Endothelial cell of umbilical vein (primary cell): ENCODE results near the gene EFHD2. TPM values are rescaled to one million over a fixed set of nuclear protein-coding genes. Genes with fewer than 3 reads are reported as not detected.
A peak's percentile ranks its signal among the peaks of the same experiment; 100 is the strongest.

Experiments
- BruUV-seq: library from RNA; stranded (reverse); fragments of 400-500 nt; replicated peaks from 2 replicates; lab custom pipeline; 2021; lab: Mats Ljungman, UMichigan
- CTCF ChIA-PET: fragments of 300-600, 350-600 bp; sonication (Branson Sonifier 250); formaldehyde crosslinking; loops from one replicate; lab custom pipeline; 2021; ENCODE audit warnings: antibody characterized with exemption, inconsistent platforms; lab: Charles Lee
- POLR2A ChIA-PET: fragments of 300-600, 350-600 bp; sonication (Branson Sonifier 250); formaldehyde crosslinking; loops from one replicate; lab custom pipeline; 2021; ENCODE audit warnings: antibody characterized with exemption, inconsistent platforms; lab: Charles Lee
- DNase-seq: peaks from one replicate; pipeline ENCODE4 v3.0.0-alpha.2; 2011; ENCODE audit warnings: low read depth, low spot score
- FAIRE-seq: peaks from 2 replicates; lab custom pipeline; 2011; peaks lifted over from hg19 to GRCh38; lab: Jason Lieb, UNC
- H2AFZ ChIP-seq: 2 replicates; pipeline ENCODE4 v1.6.0; 2012; ENCODE audit warnings: low read depth, low read length, control low read depth, inconsistent platforms
- H3K27ac ChIP-seq: 2 replicates; pipeline ENCODE4 v1.5.1; 2011; ENCODE audit warnings: low read depth, mild to moderate bottlenecking, control low read depth, low read length, moderate library complexity; ENCODE audit not compliant: insufficient read depth
- H3K27me3 ChIP-seq, 2 experiments: 2 replicates each; pipeline versions ENCODE4 v1.6.0 to v1.6.1; 2011; ENCODE audit warnings: low read length in 2 of 2, mixed read lengths in 1 of 2; ENCODE audit not compliant: control insufficient read depth in 2 of 2, insufficient read depth in 2 of 2
- H3K36me3 ChIP-seq, 2 experiments: 2 replicates in 1 of 2; 3 replicates in 1 of 2; pipeline ENCODE4 v1.5.1; 2011; ENCODE audit warnings: low read length in 2 of 2, mild to moderate bottlenecking in 1 of 2, moderate library complexity in 1 of 2; ENCODE audit not compliant: control insufficient read depth in 2 of 2, insufficient read depth in 2 of 2; ENCODE audit errors: extremely low read depth in 1 of 2
- H3K4me1 ChIP-seq: 3 replicates; pipeline ENCODE4 v1.5.1; 2011; ENCODE audit warnings: mild to moderate bottlenecking, low read length; ENCODE audit not compliant: control insufficient read depth, insufficient read depth; ENCODE audit errors: extremely low read depth
- H3K4me2 ChIP-seq: 2 replicates; pipeline ENCODE4 v1.6.1; 2011; ENCODE audit warnings: low read length, control low read depth, mixed read lengths; ENCODE audit not compliant: insufficient read depth
- H3K4me3 ChIP-seq, 3 experiments: fragments of 200-600 bp in 1 of 3; sonication (generic), shearing (Covaris generic) in 1 of 3; replicated peaks in 1 of 3; 2 replicates each; pipeline ENCODE4 v1.5.1; 2011 to 2016; ENCODE audit warnings: control low read depth in 3 of 3, low read length in 3 of 3, mild to moderate bottlenecking in 2 of 3, inconsistent platforms in 1 of 3, low read depth in 1 of 3, moderate library complexity in 1 of 3; ENCODE audit not compliant: insufficient read depth in 1 of 3
- H3K79me2 ChIP-seq: 2 replicates; pipeline ENCODE4 v1.6.0; 2012; ENCODE audit warnings: low read length, inconsistent platforms; ENCODE audit not compliant: control insufficient read depth, insufficient read depth
- H3K9ac ChIP-seq: replicated peaks from 2 replicates; pipeline ENCODE3; 2011; ENCODE audit warnings: low read length, control low read depth; ENCODE audit not compliant: insufficient read depth; ENCODE audit errors: extremely low read depth
- H3K9me1 ChIP-seq: replicated peaks from 3 replicates; pipeline ENCODE4 v1.6.0; 2011; ENCODE audit warnings: mild to moderate bottlenecking, low read length; ENCODE audit not compliant: control insufficient read depth, insufficient read depth; ENCODE audit errors: extremely low read depth
- H3K9me3 ChIP-seq: replicated peaks from 2 replicates; pipeline ENCODE4 v1.5.1; 2012; ENCODE audit warnings: low read length, inconsistent platforms; ENCODE audit not compliant: control insufficient read depth, insufficient read depth
- H4K20me1 ChIP-seq: replicated peaks from 2 replicates; pipeline ENCODE3; 2011; ENCODE audit warnings: mild to moderate bottlenecking, low read length; ENCODE audit not compliant: control insufficient read depth, insufficient read depth; ENCODE audit errors: extremely low read depth
- CTCF ChIP-seq, 2 donors: IDR thresholded peaks; 1 replicate in 1 of 2; 2 replicates in 1 of 2; pipeline ENCODE4 v1.5.1; 2011; ENCODE audit warnings: low read length in 2 of 2, mild to moderate bottlenecking in 2 of 2, moderate library complexity in 2 of 2, control low read depth in 1 of 2, inconsistent platforms in 1 of 2, low read depth in 1 of 2; ENCODE audit not compliant: insufficient read depth in 1 of 2; ENCODE audit errors: extremely low read depth in 1 of 2
- EZH2 ChIP-seq: IDR thresholded peaks from 2 replicates; pipeline ENCODE4 v1.6.1; 2012; ENCODE audit warnings: borderline replicate concordance, low read depth, mild to moderate bottlenecking, moderate library complexity, low read length, inconsistent platforms; ENCODE audit not compliant: severe bottlenecking
- FOS ChIP-seq: IDR thresholded peaks from 2 replicates; pipeline ENCODE4 v1.6.1; 2011; ENCODE audit warnings: mild to moderate bottlenecking, low read length, moderate library complexity, borderline replicate concordance; ENCODE audit not compliant: insufficient read depth
- GATA2 ChIP-seq: IDR thresholded peaks from 2 replicates; pipeline ENCODE4 v1.7.0; 2011; ENCODE audit warnings: low read depth, mild to moderate bottlenecking, moderate library complexity, mixed read lengths, low read length; ENCODE audit not compliant: insufficient read length, insufficient read depth
- JUN ChIP-seq: IDR thresholded peaks from 2 replicates; pipeline ENCODE4 v1.6.1; 2011; ENCODE audit warnings: borderline replicate concordance, low read depth; ENCODE audit not compliant: insufficient read length, insufficient read depth
- MAX ChIP-seq: IDR thresholded peaks from 2 replicates; pipeline ENCODE4 v1.6.1; 2011; ENCODE audit not compliant: insufficient read depth, insufficient read length
- MYC ChIP-seq: IDR thresholded peaks from one replicate; pipeline ENCODE4 v1.6.1; 2011; ENCODE audit warnings: mild to moderate bottlenecking, low read depth, low read length
- POLR2A ChIP-seq: IDR thresholded peaks from 2 replicates; pipeline ENCODE4 v1.6.1; 2012; ENCODE audit warnings: low read depth, mild to moderate bottlenecking, control low read depth, low read length
- POLR2AphosphoS5 ChIP-seq: IDR thresholded peaks from 2 replicates; pipeline ENCODE4 v1.6.1; 2012; ENCODE audit warnings: low read depth, mild to moderate bottlenecking, control low read depth, low read length, moderate library complexity; ENCODE audit not compliant: insufficient read depth
- dilution Hi-C: fragments of 300-500 bp; cut with MboI; formaldehyde crosslinking; loops from one replicate; pipeline ENCODE4 v1.15.0; 2019; ENCODE audit warnings: low sequenced_read_pairs; ENCODE audit not compliant: extremely low pct_ligation_motif_present
- intact Hi-C: fragments of 100-400 bp; cut with micrococcal nuclease; formaldehyde crosslinking; loops from one replicate; pipeline ENCODE4 v1.10.0; 2022
- polyA plus RNA-seq, 4 experiments: library from polyadenylated mRNA; depleted of rRNA in 3 of 4; stranded (reverse) in 3 of 4; unstranded in 1 of 4; fragments of >200 nt; gene quantifications; 2 replicates each; pipeline versions ENCODE4 v1.2.1 to v1.2.3, GENCODE V29; 2011 to 2012; ENCODE audit warnings: missing spikeins in 1 of 4
- total RNA-seq: library from RNA; stranded (reverse); gene quantifications from 2 replicates; pipeline ENCODE4 v1.2.3, GENCODE V29; 2021

Gene EFHD2
- total and polyA plus RNA-seq, 2 donors (not counting 3 experiments of a cell fraction or from before 2014, with no cell fraction given), result 50.2 to 73.5 TPM

GRCh38 chr1:15406614-15407559, 2.8 kb upstream of the EFHD2 start:
- no peak overlapping the region for H3K4me2 ChIP-seq
- peak; percentile 27 for DNase-seq
- H3K9ac ChIP-seq, result no peak overlapping the region
- no peak overlapping the region for H3K4me3 ChIP-seq
- intact Hi-C loops, result no loop called here
- ChIA-PET POLR2A (interaction anchor here (0.6 kb wide), 1 partner anchor 70 kb away, joined by 3 read pairs; no protein-coding TSS in a partner anchor), CTCF (interaction anchor here (0.9 to 2.7 kb wide), 5 partner anchors 10 to 278 kb away, joined by 3 to 9 read pairs (median 3); no protein-coding TSS in a partner anchor)
- peaks cover 20% of the 10 kb centered on the region for H3K79me2 ChIP-seq
- no peak overlapping the region for H2AFZ ChIP-seq
- no peaks in the 10 kb centered on the region for H3K9me3 ChIP-seq
- H3K27ac ChIP-seq, result no peak overlapping the region
- no peak for TF ChIP-seq POLR2AphosphoS5
- peak; percentile 30 for TF ChIP-seq GATA2
- no peaks in the 10 kb centered on the region for H3K27me3 ChIP-seq
- peaks cover 14% of the 10 kb centered on the region for H3K4me1 ChIP-seq
- peak; percentile 66 for FAIRE-seq
- dilution Hi-C loops, result no loop called here
- no peaks in the 10 kb centered on the region for H3K36me3 ChIP-seq
- BruUV-seq, result no TSS peak
- H3K9me1 ChIP-seq, result no peaks in the 10 kb centered on the region
- no peaks in the 10 kb centered on the region for H4K20me1 ChIP-seq

- Histone ChIP-seq H3K9ac (no peak overlapping the region), H3K4me1 (peaks cover 21% of the 10 kb centered on the region), H3K27ac (no peak overlapping the region), H3K4me3 (no peak overlapping the region), H3K9me1 (no peaks in the 10 kb centered on the region), H3K4me2 (no peak overlapping the region), H4K20me1 (no peaks in the 10 kb centered on the region), H3K9me3 (no peaks in the 10 kb centered on the region), H3K79me2 (peaks cover 27% of the 10 kb centered on the region), H2AFZ (no peak overlapping the region), H3K36me3 (no peaks in the 10 kb centered on the region), H3K27me3 (no peaks in the 10 kb centered on the region)
- dilution Hi-C loops (no loop called here), intact Hi-C loops (no loop called here)
- no peak for FAIRE-seq
- no peak for TF ChIP-seq POLR2A
- no peak for TF ChIP-seq POLR2AphosphoS5
- no peak for TF ChIP-seq MYC
- no peak for TF ChIP-seq EZH2
- TF ChIP-seq GATA2, result no peak
- no peak for TF ChIP-seq JUN
- no peak for TF ChIP-seq CTCF (IDR thresholded peaks at IDR 0.05; ENCODE audit: extremely low read depth in 1 of 2, insufficient read depth in 1 of 2, low read depth in 1 of 2, low read length in 2 of 2)
- TF ChIP-seq MAX, result no peak
- no peak for TF ChIP-seq FOS
- CTCF ChIA-PET, result interaction anchor here (1.0 to 2.7 kb wide), 4 partner anchors 9 to 84 kb away, joined by 3 to 9 read pairs (median 4); no protein-coding TSS in a partner anchor
- DNase-seq, result no peak
- no TSS peak for BruUV-seq
- POLR2A ChIA-PET, result no interaction called here
These were observed 2.1 kb upstream of the EFHD2 start for GRCh38 chr1:15407580-15407979.
